Measurements from ENCODE around the gene STAG2. TPM values are rescaled to one million over a fixed set of nuclear protein-coding genes. Genes with fewer than 3 reads are reported as not detected.
A peak's percentile ranks its signal among the peaks of the same experiment; 100 is the strongest.

The STAG2 gene
- total and polyA plus RNA-seq, 2 of the 13 experiments (the other 11 are each of a cell fraction or from before 2014, with no cell fraction given), result 21.0 to 50.8 TPM

DNA sequence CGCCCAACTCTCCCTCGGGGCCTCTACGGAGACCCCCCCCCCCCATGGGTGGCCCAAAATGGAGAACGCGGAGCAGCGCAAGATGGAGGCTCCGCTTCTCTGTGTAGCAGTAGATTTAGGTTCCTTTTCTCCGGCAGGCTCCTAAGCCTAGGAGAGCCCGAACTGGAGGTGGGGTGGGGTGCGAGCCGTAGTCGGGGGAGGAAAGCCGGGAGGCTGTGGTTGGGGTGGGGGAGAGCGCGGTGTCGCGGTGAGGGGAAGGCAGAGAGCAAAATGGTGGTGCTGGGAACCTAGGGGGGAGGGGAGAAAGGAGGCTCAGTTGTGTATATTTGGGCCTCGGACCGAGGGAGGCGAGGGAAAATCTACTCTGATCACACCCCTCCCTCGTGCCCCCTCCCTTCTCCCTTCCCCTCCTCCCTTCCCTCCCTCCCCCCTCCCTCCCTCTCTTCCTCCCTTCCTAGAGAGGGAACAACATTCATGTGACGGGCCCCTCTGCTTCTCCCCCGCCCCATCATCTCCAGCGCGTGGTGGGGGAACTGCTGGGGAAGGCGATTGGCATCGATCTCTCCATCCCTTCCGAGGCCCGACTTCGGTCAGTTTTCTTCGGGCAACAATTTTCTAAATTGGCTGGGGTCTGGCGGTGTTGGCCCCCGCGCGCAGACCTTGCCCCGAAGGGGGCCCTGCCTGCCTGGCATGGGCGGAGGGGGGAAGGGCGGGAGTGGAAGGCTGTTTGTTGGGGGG is at the start of gene STAG2 (continued):
- TF ChIP-seq, protein P1, sequence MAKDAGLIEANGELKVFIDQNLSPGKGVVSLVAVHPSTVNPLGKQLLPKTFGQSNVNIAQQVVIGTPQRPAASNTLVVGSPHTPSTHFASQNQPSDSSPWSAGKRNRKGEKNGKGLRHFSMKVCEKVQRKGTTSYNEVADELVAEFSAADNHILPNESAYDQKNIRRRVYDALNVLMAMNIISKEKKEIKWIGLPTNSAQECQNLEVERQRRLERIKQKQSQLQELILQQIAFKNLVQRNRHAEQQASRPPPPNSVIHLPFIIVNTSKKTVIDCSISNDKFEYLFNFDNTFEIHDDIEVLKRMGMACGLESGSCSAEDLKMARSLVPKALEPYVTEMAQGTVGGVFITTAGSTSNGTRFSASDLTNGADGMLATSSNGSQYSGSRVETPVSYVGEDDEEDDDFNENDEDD (CRISPR knock-in tag; IDR thresholded peaks at IDR 0.05; ENCODE audit: borderline replicate concordance), result peak; percentile 50; the same call in 1 of the 2 replicates
- TF ChIP-seq NCOA2 (CRISPR knock-in tag; IDR thresholded peaks at IDR 0.05) (0 out of 2 replicates have a peak, but pooled peaks have one; percentile 12), MED8 (CRISPR knock-in tag; IDR thresholded peaks at IDR 0.05; ENCODE audit: insufficient replicate concordance) (no peak), ZBTB7B (CRISPR knock-in tag; IDR thresholded peaks at IDR 0.05) (0 out of 2 replicates have a peak, but pooled peaks have one; percentile 20), KMT2B (CRISPR knock-in tag; IDR thresholded peaks at IDR 0.05) (0 out of 2 replicates have a peak, but pooled peaks have one; percentile 4), HOXA7 (CRISPR knock-in tag; IDR thresholded peaks at IDR 0.05) (no peak), POLR2A (IDR thresholded peaks at IDR 0.05; ENCODE audit: insufficient read depth in 1 of 2, low read depth in 2 of 2, low read length in 2 of 2) (peak; percentile 33 to 48), SRSF1 (optimal IDR thresholded peaks at IDR 0.05; ENCODE audit: low read depth, low read length) (peak; percentile 57), ZNF83 (CRISPR knock-in tag; IDR thresholded peaks at IDR 0.05; ENCODE audit: borderline replicate concordance) (no peak), ZNF550 (CRISPR knock-in tag; IDR thresholded peaks at IDR 0.05; ENCODE audit: borderline replicate concordance) (no peak), AGO2 (optimal IDR thresholded peaks at IDR 0.05; ENCODE audit: low read depth, low read length) (peak; percentile 26)
- TF ChIP-seq, protein P2, sequence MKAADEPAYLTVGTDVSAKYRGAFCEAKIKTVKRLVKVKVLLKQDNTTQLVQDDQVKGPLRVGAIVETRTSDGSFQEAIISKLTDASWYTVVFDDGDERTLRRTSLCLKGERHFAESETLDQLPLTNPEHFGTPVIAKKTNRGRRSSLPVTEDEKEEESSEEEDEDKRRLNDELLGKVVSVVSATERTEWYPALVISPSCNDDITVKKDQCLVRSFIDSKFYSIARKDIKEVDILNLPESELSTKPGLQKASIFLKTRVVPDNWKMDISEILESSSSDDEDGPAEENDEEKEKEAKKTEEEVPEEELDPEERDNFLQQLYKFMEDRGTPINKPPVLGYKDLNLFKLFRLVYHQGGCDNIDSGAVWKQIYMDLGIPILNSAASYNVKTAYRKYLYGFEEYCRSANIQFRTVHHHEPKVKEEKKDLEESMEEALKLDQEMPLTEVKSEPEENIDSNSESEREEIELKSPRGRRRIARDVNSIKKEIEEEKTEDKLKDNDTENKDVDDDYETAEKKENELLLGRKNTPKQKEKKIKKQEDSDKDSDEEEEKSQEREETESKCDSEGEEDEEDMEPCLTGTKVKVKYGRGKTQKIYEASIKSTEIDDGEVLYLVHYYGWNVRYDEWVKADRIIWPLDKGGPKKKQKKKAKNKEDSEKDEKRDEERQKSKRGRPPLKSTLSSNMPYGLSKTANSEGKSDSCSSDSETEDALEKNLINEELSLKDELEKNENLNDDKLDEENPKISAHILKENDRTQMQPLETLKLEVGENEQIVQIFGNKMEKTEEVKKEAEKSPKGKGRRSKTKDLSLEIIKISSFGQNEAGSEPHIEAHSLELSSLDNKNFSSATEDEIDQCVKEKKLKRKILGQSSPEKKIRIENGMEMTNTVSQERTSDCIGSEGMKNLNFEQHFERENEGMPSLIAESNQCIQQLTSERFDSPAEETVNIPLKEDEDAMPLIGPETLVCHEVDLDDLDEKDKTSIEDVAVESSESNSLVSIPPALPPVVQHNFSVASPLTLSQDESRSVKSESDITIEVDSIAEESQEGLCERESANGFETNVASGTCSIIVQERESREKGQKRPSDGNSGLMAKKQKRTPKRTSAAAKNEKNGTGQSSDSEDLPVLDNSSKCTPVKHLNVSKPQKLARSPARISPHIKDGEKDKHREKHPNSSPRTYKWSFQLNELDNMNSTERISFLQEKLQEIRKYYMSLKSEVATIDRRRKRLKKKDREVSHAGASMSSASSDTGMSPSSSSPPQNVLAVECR (CRISPR knock-in tag; IDR thresholded peaks at IDR 0.05; ENCODE audit: borderline replicate concordance), result peak; percentile 40; the same call in 1 of the 2 replicates
- TF ChIP-seq, protein P3, sequence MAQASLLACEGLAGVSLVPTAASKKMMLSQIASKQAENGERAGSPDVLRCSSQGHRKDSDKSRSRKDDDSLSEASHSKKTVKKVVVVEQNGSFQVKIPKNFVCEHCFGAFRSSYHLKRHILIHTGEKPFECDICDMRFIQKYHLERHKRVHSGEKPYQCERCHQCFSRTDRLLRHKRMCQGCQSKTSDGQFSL (CRISPR knock-in tag; IDR thresholded peaks at IDR 0.05), result peak; percentile 53
- TF ChIP-seq, protein P4, sequence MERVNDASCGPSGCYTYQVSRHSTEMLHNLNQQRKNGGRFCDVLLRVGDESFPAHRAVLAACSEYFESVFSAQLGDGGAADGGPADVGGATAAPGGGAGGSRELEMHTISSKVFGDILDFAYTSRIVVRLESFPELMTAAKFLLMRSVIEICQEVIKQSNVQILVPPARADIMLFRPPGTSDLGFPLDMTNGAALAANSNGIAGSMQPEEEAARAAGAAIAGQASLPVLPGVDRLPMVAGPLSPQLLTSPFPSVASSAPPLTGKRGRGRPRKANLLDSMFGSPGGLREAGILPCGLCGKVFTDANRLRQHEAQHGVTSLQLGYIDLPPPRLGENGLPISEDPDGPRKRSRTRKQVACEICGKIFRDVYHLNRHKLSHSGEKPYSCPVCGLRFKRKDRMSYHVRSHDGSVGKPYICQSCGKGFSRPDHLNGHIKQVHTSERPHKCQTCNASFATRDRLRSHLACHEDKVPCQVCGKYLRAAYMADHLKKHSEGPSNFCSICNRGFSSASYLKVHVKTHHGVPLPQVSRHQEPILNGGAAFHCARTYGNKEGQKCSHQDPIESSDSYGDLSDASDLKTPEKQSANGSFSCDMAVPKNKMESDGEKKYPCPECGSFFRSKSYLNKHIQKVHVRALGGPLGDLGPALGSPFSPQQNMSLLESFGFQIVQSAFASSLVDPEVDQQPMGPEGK (CRISPR knock-in tag; IDR thresholded peaks at IDR 0.05), result peak; percentile 78
- TF ChIP-seq, protein P5, sequence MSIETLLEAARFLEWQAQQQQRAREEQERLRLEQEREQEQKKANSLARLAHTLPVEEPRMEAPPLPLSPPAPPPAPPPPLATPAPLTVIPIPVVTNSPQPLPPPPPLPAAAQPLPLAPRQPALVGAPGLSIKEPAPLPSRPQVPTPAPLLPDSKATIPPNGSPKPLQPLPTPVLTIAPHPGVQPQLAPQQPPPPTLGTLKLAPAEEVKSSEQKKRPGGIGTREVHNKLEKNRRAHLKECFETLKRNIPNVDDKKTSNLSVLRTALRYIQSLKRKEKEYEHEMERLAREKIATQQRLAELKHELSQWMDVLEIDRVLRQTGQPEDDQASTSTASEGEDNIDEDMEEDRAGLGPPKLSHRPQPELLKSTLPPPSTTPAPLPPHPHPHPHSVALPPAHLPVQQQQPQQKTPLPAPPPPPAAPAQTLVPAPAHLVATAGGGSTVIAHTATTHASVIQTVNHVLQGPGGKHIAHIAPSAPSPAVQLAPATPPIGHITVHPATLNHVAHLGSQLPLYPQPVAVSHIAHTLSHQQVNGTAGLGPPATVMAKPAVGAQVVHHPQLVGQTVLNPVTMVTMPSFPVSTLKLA (IDR thresholded peaks at IDR 0.05), result 0 out of 2 replicates have a peak, but pooled peaks have one; percentile 17
- TF ChIP-seq, protein P6, sequence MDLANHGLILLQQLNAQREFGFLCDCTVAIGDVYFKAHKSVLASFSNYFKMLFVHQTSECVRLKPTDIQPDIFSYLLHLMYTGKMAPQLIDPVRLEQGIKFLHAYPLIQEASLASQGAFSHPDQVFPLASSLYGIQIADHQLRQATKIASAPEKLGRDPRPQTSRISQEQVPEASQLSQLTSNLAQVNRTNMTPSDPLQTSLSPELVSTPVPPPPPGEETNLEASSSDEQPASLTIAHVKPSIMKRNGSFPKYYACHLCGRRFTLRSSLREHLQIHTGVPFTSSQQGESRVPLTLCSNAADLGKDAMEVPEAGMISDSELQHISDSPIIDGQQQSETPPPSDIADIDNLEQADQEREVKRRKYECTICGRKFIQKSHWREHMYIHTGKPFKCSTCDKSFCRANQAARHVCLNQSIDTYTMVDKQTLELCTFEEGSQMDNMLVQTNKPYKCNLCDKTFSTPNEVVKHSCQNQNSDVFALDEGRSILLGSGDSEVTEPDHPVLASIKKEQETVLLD (CRISPR knock-in tag; IDR thresholded peaks at IDR 0.05; ENCODE audit: low read depth), result no peak

All from HepG2 (cell line).